GM21526 (cell line): Measurements from ENCODE around the gene WBP2.

ENCODE experiments used
- ATAC-seq: cut with Tn5 transposase; IDR thresholded peaks from one replicate; pipeline ENCODE4 v1.9.1; 2021; ENCODE audit warnings: moderate library complexity; ENCODE audit not compliant: unreplicated experiment, low FRiP score

WBP2 gene

GRCh38 chr17:75855310-75856061 lies at the start of gene WBP2:
Gene WBP2, minus strand, starts transcription at chr17:75855335. Its CDS starts 38 bp downstream, at chr17:75855297.
- ATAC-seq, result peak; percentile 86

- no peak for ATAC-seq
These were observed 47.3 kb upstream of the WBP2 start for GRCh38 chr17:75902406-75902805.

- no peak for ATAC-seq
These were observed 46.6 kb upstream of the WBP2 start for GRCh38 chr17:75901727-75902126.

- ATAC-seq, result no peak
These were observed 45.8 kb upstream of the WBP2 start for GRCh38 chr17:75900691-75901533.

- no peak for ATAC-seq
These were observed 44.8 kb upstream of the WBP2 start for GRCh38 chr17:75899767-75900468.

- ATAC-seq, result no peak
These were observed 44.2 kb upstream of the WBP2 start for GRCh38 chr17:75899353-75899752.

GRCh38 chr17:75898791-75899190 lies 43.7 kb upstream of the WBP2 start:
- no peak for ATAC-seq

- no peak for ATAC-seq
These were observed 42.9 kb upstream of the WBP2 start for GRCh38 chr17:75898065-75898464.

- no peak for ATAC-seq
These were observed 42.3 kb upstream of the WBP2 start for GRCh38 chr17:75897160-75898019.

GRCh38 chr17:75896415-75897159 lies 41.5 kb upstream of the WBP2 start, which contains the start of gene TRIM65:
Gene TRIM65, minus strand, starts transcription at chr17:75896951. Its CDS starts 14 bp downstream, at chr17:75896937.
- ATAC-seq, result peak; percentile 47

- no peak for ATAC-seq
These were observed 40.4 kb upstream of the WBP2 start for GRCh38 chr17:75895370-75896155.

GRCh38 chr17:75894049-75894733 lies 39.1 kb upstream of the WBP2 start:
- ATAC-seq, result no peak

- no peak for ATAC-seq
These were observed 38.3 kb upstream of the WBP2 start for GRCh38 chr17:75893305-75894048.

- no peak for ATAC-seq
These were observed 37.6 kb upstream of the WBP2 start for GRCh38 chr17:75892556-75893224.

GRCh38 chr17:75891605-75892555 lies 36.7 kb upstream of the WBP2 start:
- ATAC-seq, result no peak
